ENCODE measurements around the gene SYCP3. TPM values are rescaled to one million over a fixed set of nuclear protein-coding genes. Genes with fewer than 3 reads are reported as not detected.

Gene SYCP3
- total RNA-seq = 0.07 TPM in 1 of 2 replicates, not detected in the other

DNA sequence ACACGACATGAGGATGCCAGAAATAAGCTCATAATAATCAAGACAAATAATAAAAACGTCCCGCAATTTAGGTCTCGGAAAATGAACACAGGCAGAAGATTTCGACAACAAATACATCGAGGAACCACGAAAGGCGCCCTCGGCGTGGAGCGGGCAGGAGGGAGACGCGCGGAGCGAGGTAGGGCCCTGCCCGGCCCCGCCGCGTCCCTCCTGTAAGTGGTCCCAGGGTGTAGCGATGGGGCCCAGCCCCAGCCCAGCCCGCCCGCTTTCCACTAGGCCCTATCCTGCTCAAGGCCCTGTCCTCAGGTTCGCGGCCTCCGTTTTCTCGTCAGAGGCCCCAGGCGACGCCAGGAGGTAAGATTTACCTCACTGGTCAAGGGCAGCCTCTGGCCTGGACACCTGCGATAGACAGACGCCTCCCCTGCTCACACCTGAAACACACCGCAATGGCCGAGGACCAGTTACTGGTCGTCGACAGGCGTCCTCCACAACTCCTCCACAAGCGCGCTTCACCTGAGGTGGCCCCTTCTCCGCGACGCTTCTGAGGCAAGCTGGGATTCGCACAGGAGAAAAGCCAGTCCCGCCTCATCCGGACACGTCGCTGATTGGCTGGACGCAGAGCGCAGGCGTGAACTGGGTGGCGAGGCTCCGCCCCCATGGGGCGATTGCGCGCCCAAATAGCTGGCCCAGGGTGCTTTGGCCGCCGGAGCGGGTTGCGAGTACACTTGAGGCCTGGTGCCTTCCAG is at the start of gene SYCP3:
Gene SYCP3 (minus strand): TSS at position 543 of the 746 bp plus-strand sequence. CDS start 1,527 bp downstream, outside the sequence.
- no peak within 1 kb of the TSS for H3K4me3 ChIP-seq (ENCODE audit: low read depth, low read length)
- no peaks in the 10 kb centered on the region for H3K27me3 ChIP-seq (ENCODE audit: control insufficient read depth, insufficient read depth, low read length)
- TF ChIP-seq, protein P1, sequence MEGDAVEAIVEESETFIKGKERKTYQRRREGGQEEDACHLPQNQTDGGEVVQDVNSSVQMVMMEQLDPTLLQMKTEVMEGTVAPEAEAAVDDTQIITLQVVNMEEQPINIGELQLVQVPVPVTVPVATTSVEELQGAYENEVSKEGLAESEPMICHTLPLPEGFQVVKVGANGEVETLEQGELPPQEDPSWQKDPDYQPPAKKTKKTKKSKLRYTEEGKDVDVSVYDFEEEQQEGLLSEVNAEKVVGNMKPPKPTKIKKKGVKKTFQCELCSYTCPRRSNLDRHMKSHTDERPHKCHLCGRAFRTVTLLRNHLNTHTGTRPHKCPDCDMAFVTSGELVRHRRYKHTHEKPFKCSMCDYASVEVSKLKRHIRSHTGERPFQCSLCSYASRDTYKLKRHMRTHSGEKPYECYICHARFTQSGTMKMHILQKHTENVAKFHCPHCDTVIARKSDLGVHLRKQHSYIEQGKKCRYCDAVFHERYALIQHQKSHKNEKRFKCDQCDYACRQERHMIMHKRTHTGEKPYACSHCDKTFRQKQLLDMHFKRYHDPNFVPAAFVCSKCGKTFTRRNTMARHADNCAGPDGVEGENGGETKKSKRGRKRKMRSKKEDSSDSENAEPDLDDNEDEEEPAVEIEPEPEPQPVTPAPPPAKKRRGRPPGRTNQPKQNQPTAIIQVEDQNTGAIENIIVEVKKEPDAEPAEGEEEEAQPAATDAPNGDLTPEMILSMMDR (IDR thresholded peaks at IDR 0.05; ENCODE audit: insufficient read depth, low read length, poor library complexity, severe bottlenecking) = no peak
- peaks cover 1% of the 10 kb centered on the region for H3K36me3 ChIP-seq (ENCODE audit: control insufficient read depth, insufficient read depth, low read length)
- DNase-seq (ENCODE audit: low read depth) = no peak

GRCh38 chr12:101785671-101786070 is 46.4 kb upstream of the SYCP3 start:
- DNase-seq (ENCODE audit: low read depth) = no peak
- H3K4me3 ChIP-seq (ENCODE audit: low read depth, low read length) = no peak overlapping the region
- no peaks in the 10 kb centered on the region for H3K36me3 ChIP-seq (ENCODE audit: control insufficient read depth, insufficient read depth, low read length)
- H3K27me3 ChIP-seq (ENCODE audit: control insufficient read depth, insufficient read depth, low read length) = no peaks in the 10 kb centered on the region
- TF ChIP-seq, protein P1 (IDR thresholded peaks at IDR 0.05; ENCODE audit: insufficient read depth, low read length, poor library complexity, severe bottlenecking) = no peak

- Histone ChIP-seq H3K4me3 (ENCODE audit: low read depth, low read length) (no peak overlapping the region), H3K27me3 (ENCODE audit: control insufficient read depth, insufficient read depth, low read length) (no peaks in the 10 kb centered on the region), H3K36me3 (ENCODE audit: control insufficient read depth, insufficient read depth, low read length) (no peaks in the 10 kb centered on the region)
- no peak for DNase-seq (ENCODE audit: low read depth)
- TF ChIP-seq, protein P1 (IDR thresholded peaks at IDR 0.05; ENCODE audit: insufficient read depth, low read length, poor library complexity, severe bottlenecking) = no peak
Observed at GRCh38 chr12:101784376-101784775, 45.1 kb upstream of the SYCP3 start.

DNA sequence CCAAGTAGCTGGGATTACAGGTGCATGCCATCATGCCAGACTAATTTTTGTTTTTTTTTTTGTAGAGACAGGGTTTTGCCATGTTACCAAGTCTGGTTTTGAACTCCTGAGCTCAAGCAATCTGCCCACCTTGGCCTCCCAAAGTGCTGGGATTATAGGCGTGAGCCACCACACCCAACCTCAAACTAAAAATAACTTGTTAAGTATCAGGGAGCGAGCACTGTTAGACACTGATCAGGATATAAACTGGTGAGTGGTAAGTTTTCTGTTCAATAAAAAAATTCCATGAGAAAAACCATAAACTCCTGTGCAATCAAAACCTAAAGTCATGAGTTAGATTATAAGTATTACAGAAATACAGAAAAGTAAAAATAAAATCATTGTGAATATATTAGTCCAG is 44.6 kb upstream of the SYCP3 start:
- no peak for DNase-seq (ENCODE audit: low read depth)
- Histone ChIP-seq H3K4me3 (ENCODE audit: low read depth, low read length) (no peak overlapping the region), H3K36me3 (ENCODE audit: control insufficient read depth, insufficient read depth, low read length) (no peaks in the 10 kb centered on the region), H3K27me3 (ENCODE audit: control insufficient read depth, insufficient read depth, low read length) (no peaks in the 10 kb centered on the region)
- TF ChIP-seq, protein P1 (IDR thresholded peaks at IDR 0.05; ENCODE audit: insufficient read depth, low read length, poor library complexity, severe bottlenecking) = no peak

- TF ChIP-seq, protein P1 (IDR thresholded peaks at IDR 0.05; ENCODE audit: insufficient read depth, low read length, poor library complexity, severe bottlenecking) = no peak
- DNase-seq (ENCODE audit: low read depth) = no peak
- Histone ChIP-seq H3K36me3 (ENCODE audit: control insufficient read depth, insufficient read depth, low read length) (no peaks in the 10 kb centered on the region), H3K27me3 (ENCODE audit: control insufficient read depth, insufficient read depth, low read length) (no peaks in the 10 kb centered on the region), H3K4me3 (ENCODE audit: low read depth, low read length) (no peak overlapping the region)
Observed at GRCh38 chr12:101783150-101783549, 43.9 kb upstream of the SYCP3 start.

GRCh38 chr12:101782273-101782731 is 43.0 kb upstream of the SYCP3 start:
- Histone ChIP-seq H3K36me3 (ENCODE audit: control insufficient read depth, insufficient read depth, low read length) (no peaks in the 10 kb centered on the region), H3K4me3 (ENCODE audit: low read depth, low read length) (no peak overlapping the region), H3K27me3 (ENCODE audit: control insufficient read depth, insufficient read depth, low read length) (no peaks in the 10 kb centered on the region)
- DNase-seq (ENCODE audit: low read depth) = no peak
- TF ChIP-seq, protein P1 (IDR thresholded peaks at IDR 0.05; ENCODE audit: insufficient read depth, low read length, poor library complexity, severe bottlenecking) = no peak
